Neural cell (in vitro differentiated cells): ENCODE results near the gene TRIO. TPM values are rescaled to one million over a fixed set of nuclear protein-coding genes. Genes with fewer than 3 reads are reported as not detected.
A peak's percentile ranks its signal among the peaks of the same experiment; 100 is the strongest.

ENCODE experiments used
- H2AFZ ChIP-seq: fragments of 200-600, 300-800 bp; sonication (generic), shearing (Covaris generic); 2 replicates; pipeline ENCODE4 v1.6.0; 2014; ENCODE audit warnings: low read depth, mild to moderate bottlenecking, antibody characterized with exemption, low read length, moderate library complexity
- H3F3A ChIP-seq: fragments of 200-600 bp; shearing (Covaris generic); 2 replicates; pipeline ENCODE4 v1.6.1; 2016; ENCODE audit warnings: mild to moderate bottlenecking, moderate library complexity, mixed read lengths, antibody characterized with exemption, low read length; ENCODE audit not compliant: insufficient read depth, poor library complexity, severe bottlenecking
- H3K27ac ChIP-seq: fragments of 200-600, 300-800 bp; sonication (generic), shearing (Covaris generic); 2 replicates; pipeline ENCODE4 v1.5.1; 2014; ENCODE audit warnings: mild to moderate bottlenecking, low read length, moderate library complexity
- H3K27me3 ChIP-seq: fragments of 300-800, 200-600 bp; sonication (generic), shearing (Covaris generic); 2 replicates; pipeline ENCODE4 v1.6.0; 2014; ENCODE audit warnings: mild to moderate bottlenecking, low read depth, low read length, moderate library complexity; ENCODE audit not compliant: insufficient read depth
- H3K36me3 ChIP-seq: fragments of 300-800, 200-600 bp; sonication (generic), shearing (Covaris generic); 2 replicates; pipeline ENCODE4 v1.5.1; 2014; ENCODE audit warnings: mild to moderate bottlenecking, antibody characterized with exemption, low read length, moderate library complexity; ENCODE audit not compliant: insufficient read depth
- H3K4me2 ChIP-seq: fragments of 300-800, 200-600 bp; sonication (generic), shearing (Covaris generic); 2 replicates; pipeline ENCODE4 v1.6.0; 2014; ENCODE audit warnings: mild to moderate bottlenecking, low read length
- H3K4me3 ChIP-seq: fragments of 300-800, 200-600 bp; sonication (generic), shearing (Covaris generic); 2 replicates; pipeline ENCODE4 v1.5.1; 2014; ENCODE audit warnings: mild to moderate bottlenecking, low read length, moderate library complexity
- H3K79me2 ChIP-seq: fragments of 200-600 bp; shearing (Covaris generic); replicated peaks from 2 replicates; pipeline ENCODE4 v1.6.0; 2014; ENCODE audit warnings: mild to moderate bottlenecking, low read length, moderate library complexity; ENCODE audit not compliant: insufficient read depth
- H3K9ac ChIP-seq: fragments of 300-800, 200-600 bp; sonication (generic), shearing (Covaris generic); 2 replicates; pipeline ENCODE4 v1.6.1; 2016; ENCODE audit warnings: mild to moderate bottlenecking, low read length, mixed read lengths
- H3K9me2 ChIP-seq: fragments of 200-600 bp; shearing (Covaris generic); 2 replicates; pipeline ENCODE4 v1.6.1; 2016; ENCODE audit warnings: mild to moderate bottlenecking, low read length, mixed read lengths; ENCODE audit not compliant: insufficient read depth
- H3K9me3 ChIP-seq: fragments of 200-600, 300-800 bp; sonication (generic), shearing (Covaris generic); 2 replicates; pipeline ENCODE4 v1.6.1; 2016; ENCODE audit warnings: mild to moderate bottlenecking, mixed run types, low read length, moderate library complexity, mixed read lengths
- H4K20me1 ChIP-seq: fragments of 200-600 bp; shearing (Covaris generic); 2 replicates; pipeline ENCODE4 v1.6.1; 2016; ENCODE audit warnings: mild to moderate bottlenecking, mixed run types; ENCODE audit not compliant: insufficient read depth
- EP300 ChIP-seq: fragments of 450-650 bp; conservative IDR thresholded peaks from 2 replicates; pipeline ENCODE4 v1.6.1; 2014; ENCODE audit warnings: antibody characterized with exemption, mild to moderate bottlenecking, moderate library complexity; ENCODE audit not compliant: poor library complexity, severe bottlenecking
- EZH2 ChIP-seq: fragments of 200-600, 300-800 bp; shearing (Covaris generic), sonication (generic); IDR thresholded peaks from 2 replicates; pipeline ENCODE4 v1.6.1; 2014; ENCODE audit warnings: antibody characterized with exemption, low read length, borderline replicate concordance, mild to moderate bottlenecking; ENCODE audit not compliant: insufficient read depth, poor library complexity, severe bottlenecking
- MXI1 ChIP-seq: fragments of 450-650 bp; conservative IDR thresholded peaks from 2 replicates; pipeline ENCODE4 v1.6.1; 2014; ENCODE audit warnings: antibody characterized with exemption, mild to moderate bottlenecking; ENCODE audit not compliant: poor library complexity, severe bottlenecking
- POLR2AphosphoS5 ChIP-seq: IDR thresholded peaks from 2 replicates; pipeline ENCODE4 v1.6.1; 2012
- RAD21 ChIP-seq: fragments of 450-650 bp; conservative IDR thresholded peaks from 2 replicates; pipeline ENCODE4 v1.6.1; 2014; ENCODE audit warnings: antibody characterized with exemption, mild to moderate bottlenecking, moderate library complexity
- SMC3 ChIP-seq: fragments of 450-650 bp; conservative IDR thresholded peaks from 2 replicates; pipeline ENCODE4 v1.6.1; 2014; ENCODE audit warnings: antibody characterized with exemption, mild to moderate bottlenecking, moderate library complexity; ENCODE audit not compliant: poor library complexity
- TAF1 ChIP-seq: IDR thresholded peaks from 2 replicates; pipeline ENCODE4 v1.6.1; 2012; ENCODE audit warnings: low read depth
- polyA plus RNA-seq: library from polyadenylated mRNA; depleted of rRNA; stranded (reverse); fragments of >200 nt; gene quantifications from 2 replicates; pipeline ENCODE4 v1.2.3, GENCODE V29; 2014
- TF ChIP-seq, protein P1 (sequence below): IDR thresholded peaks from 2 replicates; pipeline ENCODE4 v1.6.1; 2012; ENCODE audit warnings: borderline replicate concordance
- TF ChIP-seq, protein P2 (sequence below): fragments of 450-650 bp; IDR thresholded peaks from 2 replicates; pipeline ENCODE4 v1.5.1; 2014; ENCODE audit warnings: antibody characterized with exemption, mild to moderate bottlenecking, moderate library complexity; ENCODE audit not compliant: poor library complexity, severe bottlenecking

TRIO gene
- polyA plus RNA-seq, 1 donor from 2014 or later = 168 TPM

DNA sequence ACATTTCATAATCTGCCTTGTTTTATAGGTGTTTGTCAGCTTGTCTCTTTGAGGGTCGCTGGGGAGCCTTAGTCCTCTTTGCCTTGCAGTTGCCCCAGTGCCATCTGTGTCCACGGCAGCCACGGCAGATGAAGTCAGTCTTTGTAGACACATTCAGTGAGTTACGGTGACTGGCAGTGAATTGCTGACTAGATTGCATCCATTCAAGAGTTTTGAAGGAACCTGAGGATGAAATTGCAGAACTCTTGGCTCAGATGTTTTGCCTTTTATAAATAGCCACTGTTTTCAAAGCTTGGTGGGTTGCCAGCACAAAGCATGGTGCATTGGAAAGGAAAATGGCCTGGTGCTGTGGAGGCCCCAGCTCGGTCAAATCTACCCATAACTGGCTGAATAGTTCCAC is 125.6 kb downstream of the TRIO start:
- H2AFZ ChIP-seq = no peak overlapping the region
- no peaks in the 10 kb centered on the region for H3K27me3 ChIP-seq
- no peak overlapping the region for H3K9ac ChIP-seq
- no peak overlapping the region for H3K4me2 ChIP-seq
- no peaks in the 10 kb centered on the region for H4K20me1 ChIP-seq
- no peaks in the 10 kb centered on the region for H3F3A ChIP-seq
- H3K9me3 ChIP-seq = no peaks in the 10 kb centered on the region
- no peak overlapping the region for H3K27ac ChIP-seq
- no peaks in the 10 kb centered on the region for H3K9me2 ChIP-seq
- no peaks in the 10 kb centered on the region for H3K36me3 ChIP-seq
- TF ChIP-seq SMC3 = no peak
- no peak for TF ChIP-seq RAD21
- TF ChIP-seq, protein P1, sequence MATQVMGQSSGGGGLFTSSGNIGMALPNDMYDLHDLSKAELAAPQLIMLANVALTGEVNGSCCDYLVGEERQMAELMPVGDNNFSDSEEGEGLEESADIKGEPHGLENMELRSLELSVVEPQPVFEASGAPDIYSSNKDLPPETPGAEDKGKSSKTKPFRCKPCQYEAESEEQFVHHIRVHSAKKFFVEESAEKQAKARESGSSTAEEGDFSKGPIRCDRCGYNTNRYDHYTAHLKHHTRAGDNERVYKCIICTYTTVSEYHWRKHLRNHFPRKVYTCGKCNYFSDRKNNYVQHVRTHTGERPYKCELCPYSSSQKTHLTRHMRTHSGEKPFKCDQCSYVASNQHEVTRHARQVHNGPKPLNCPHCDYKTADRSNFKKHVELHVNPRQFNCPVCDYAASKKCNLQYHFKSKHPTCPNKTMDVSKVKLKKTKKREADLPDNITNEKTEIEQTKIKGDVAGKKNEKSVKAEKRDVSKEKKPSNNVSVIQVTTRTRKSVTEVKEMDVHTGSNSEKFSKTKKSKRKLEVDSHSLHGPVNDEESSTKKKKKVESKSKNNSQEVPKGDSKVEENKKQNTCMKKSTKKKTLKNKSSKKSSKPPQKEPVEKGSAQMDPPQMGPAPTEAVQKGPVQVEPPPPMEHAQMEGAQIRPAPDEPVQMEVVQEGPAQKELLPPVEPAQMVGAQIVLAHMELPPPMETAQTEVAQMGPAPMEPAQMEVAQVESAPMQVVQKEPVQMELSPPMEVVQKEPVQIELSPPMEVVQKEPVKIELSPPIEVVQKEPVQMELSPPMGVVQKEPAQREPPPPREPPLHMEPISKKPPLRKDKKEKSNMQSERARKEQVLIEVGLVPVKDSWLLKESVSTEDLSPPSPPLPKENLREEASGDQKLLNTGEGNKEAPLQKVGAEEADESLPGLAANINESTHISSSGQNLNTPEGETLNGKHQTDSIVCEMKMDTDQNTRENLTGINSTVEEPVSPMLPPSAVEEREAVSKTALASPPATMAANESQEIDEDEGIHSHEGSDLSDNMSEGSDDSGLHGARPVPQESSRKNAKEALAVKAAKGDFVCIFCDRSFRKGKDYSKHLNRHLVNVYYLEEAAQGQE = no peak
- TF ChIP-seq TAF1 = no peak
- no peak for TF ChIP-seq EP300
- no peak for TF ChIP-seq MXI1
- TF ChIP-seq, protein P2, sequence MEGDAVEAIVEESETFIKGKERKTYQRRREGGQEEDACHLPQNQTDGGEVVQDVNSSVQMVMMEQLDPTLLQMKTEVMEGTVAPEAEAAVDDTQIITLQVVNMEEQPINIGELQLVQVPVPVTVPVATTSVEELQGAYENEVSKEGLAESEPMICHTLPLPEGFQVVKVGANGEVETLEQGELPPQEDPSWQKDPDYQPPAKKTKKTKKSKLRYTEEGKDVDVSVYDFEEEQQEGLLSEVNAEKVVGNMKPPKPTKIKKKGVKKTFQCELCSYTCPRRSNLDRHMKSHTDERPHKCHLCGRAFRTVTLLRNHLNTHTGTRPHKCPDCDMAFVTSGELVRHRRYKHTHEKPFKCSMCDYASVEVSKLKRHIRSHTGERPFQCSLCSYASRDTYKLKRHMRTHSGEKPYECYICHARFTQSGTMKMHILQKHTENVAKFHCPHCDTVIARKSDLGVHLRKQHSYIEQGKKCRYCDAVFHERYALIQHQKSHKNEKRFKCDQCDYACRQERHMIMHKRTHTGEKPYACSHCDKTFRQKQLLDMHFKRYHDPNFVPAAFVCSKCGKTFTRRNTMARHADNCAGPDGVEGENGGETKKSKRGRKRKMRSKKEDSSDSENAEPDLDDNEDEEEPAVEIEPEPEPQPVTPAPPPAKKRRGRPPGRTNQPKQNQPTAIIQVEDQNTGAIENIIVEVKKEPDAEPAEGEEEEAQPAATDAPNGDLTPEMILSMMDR = no peak
- TF ChIP-seq POLR2AphosphoS5 = no peak
- TF ChIP-seq EZH2 = no peak
- peaks cover 86% of the 10 kb centered on the region for H3K79me2 ChIP-seq
- H3K4me3 ChIP-seq = no peak overlapping the region

DNA sequence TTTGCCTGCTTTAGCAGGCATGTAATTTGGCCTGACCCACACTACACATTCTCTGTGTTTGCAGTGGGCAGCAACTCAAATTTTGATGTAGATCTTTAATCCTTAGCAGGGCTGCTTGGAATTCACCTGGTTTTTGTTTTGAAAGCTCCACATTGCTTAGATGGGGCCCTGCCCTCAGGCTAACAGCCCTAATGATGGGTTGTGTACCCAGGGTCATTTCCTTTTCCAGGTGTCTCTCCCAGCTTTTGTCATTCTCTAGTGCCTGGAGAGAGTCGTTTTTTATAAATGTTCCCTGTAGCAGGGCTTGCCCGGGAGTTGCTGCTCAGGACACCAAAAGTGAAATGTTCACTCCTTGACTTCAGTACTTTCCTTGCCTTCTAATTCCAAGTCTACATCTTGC is 126.3 kb downstream of the TRIO start:
- Histone ChIP-seq H4K20me1 (no peaks in the 10 kb centered on the region), H3K79me2 (peaks cover 79% of the 10 kb centered on the region), H3F3A (no peaks in the 10 kb centered on the region), H3K9me2 (no peaks in the 10 kb centered on the region), H3K27me3 (no peaks in the 10 kb centered on the region), H2AFZ (no peak overlapping the region), H3K9ac (no peak overlapping the region), H3K36me3 (no peaks in the 10 kb centered on the region), H3K4me3 (no peak overlapping the region), H3K4me2 (no peak overlapping the region), H3K27ac (peak overlapping the region; percentile 28), H3K9me3 (no peaks in the 10 kb centered on the region)
- no peak for TF ChIP-seq EZH2
- no peak for TF ChIP-seq SMC3
- TF ChIP-seq EP300 = no peak
- no peak for TF ChIP-seq MXI1
- TF ChIP-seq, protein P1 = no peak
- no peak for TF ChIP-seq RAD21
- TF ChIP-seq, protein P2 = no peak
- TF ChIP-seq POLR2AphosphoS5 = no peak
- no peak for TF ChIP-seq TAF1
